Brain pericyte (primary cell): ENCODE measurements around the gene ZSCAN32.

Experiments used
- DNase-seq: peaks from one replicate; pipeline ENCODE4 v3.0.0-alpha.2; 2012; ENCODE audit warnings: low read depth, low spot score

Gene ZSCAN32

GRCh38 chr16:3358871-3359270 lies 41.9 kb downstream of the ZSCAN32 start:
- DNase-seq: no peak

GRCh38 chr16:3356118-3356517 lies 44.7 kb downstream of the ZSCAN32 start:
- no peak for DNase-seq

GRCh38 chr16:3355589-3355988 lies 45.2 kb downstream of the ZSCAN32 start, which contains the start of gene OR2C1:
Gene OR2C1, plus strand, starts transcription at chr16:3355889. Its CDS starts 52 bp downstream, at chr16:3355941.
- no peak for DNase-seq

- no peak for DNase-seq
Observed at GRCh38 chr16:3349175-3349574, 51.6 kb downstream of the ZSCAN32 start.

DNA sequence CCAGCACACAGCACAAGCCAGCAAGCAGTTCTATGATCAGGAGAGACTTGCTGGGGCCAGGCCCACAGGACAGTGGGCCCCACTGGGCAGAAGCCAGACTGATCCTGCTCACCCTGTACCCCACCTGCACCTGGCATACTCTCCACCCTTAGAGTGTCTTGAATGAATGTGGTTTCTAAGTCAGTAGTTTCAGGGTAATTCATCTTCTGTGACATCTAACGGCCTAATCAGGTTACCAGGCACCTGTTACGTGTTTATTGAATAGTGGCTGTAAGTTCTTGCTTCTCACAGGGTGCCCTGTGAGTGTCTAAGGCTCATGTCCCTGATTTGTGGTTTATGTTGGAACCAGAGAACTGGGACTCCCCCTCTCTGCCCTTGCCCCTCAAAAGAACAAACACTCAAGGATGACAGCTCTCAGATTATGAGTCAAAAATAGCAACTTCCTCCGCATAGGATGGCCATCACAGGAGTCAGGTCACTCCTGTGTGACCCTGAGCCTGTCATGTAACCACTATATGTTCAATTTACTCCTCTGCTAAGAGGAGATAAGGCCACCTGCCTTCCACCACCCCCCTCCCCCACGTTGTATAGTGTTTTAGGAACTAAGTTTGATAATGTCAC lies 52.1 kb downstream of the ZSCAN32 start:
- no peak for DNase-seq

DNA sequence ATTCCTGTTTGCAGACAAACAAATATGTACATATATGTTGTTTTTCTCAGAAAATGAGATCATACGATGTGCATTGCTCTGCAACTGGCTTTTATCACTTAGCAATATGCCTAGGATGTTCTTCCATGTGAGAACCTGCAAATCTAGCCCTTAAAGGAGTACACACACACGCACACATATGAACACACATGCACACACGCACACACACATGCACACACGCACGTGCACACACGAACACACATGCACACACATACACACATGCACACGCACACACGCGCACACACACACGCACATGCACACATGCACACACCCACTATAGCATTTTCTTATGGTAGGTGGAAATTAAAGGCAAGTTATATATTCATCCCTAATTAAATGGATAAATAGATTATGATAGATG lies 53.2 kb downstream of the ZSCAN32 start:
- no peak for DNase-seq

- DNase-seq: no peak
Observed at GRCh38 chr16:3346041-3346440, 54.8 kb downstream of the ZSCAN32 start.
